Measurements from ENCODE around the gene MRPS16.

The MRPS16 gene

GRCh38 chr10:73207883-73208282, 44.6 kb downstream of the MRPS16 start:
- TF ChIP-seq, protein P1, sequence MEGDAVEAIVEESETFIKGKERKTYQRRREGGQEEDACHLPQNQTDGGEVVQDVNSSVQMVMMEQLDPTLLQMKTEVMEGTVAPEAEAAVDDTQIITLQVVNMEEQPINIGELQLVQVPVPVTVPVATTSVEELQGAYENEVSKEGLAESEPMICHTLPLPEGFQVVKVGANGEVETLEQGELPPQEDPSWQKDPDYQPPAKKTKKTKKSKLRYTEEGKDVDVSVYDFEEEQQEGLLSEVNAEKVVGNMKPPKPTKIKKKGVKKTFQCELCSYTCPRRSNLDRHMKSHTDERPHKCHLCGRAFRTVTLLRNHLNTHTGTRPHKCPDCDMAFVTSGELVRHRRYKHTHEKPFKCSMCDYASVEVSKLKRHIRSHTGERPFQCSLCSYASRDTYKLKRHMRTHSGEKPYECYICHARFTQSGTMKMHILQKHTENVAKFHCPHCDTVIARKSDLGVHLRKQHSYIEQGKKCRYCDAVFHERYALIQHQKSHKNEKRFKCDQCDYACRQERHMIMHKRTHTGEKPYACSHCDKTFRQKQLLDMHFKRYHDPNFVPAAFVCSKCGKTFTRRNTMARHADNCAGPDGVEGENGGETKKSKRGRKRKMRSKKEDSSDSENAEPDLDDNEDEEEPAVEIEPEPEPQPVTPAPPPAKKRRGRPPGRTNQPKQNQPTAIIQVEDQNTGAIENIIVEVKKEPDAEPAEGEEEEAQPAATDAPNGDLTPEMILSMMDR (IDR thresholded peaks at IDR 0.05): no peak

GRCh38 chr10:73206385-73206784, 46.1 kb downstream of the MRPS16 start:
- Histone ChIP-seq H3K9me3 (no peaks in the 10 kb centered on the region), H3K27me3 (no peaks in the 10 kb centered on the region), H3K27ac (no peak overlapping the region), H3K4me3 (ENCODE audit: low read depth in 1 of 2, low read length in 1 of 2) (no peak overlapping the region), H3K4me1 (ENCODE audit: control insufficient read depth in 1 of 2, insufficient read depth in 1 of 2, low read depth in 1 of 2, low read length in 1 of 2) (no peaks in the 10 kb centered on the region), H3K36me3 (peaks cover 31% of the 10 kb centered on the region)
- TF ChIP-seq, protein P1 (IDR thresholded peaks at IDR 0.05): no peak

More at GRCh38 chr10:73207883-73208282, 44.6 kb downstream of the MRPS16 start:
- no peak overlapping the region for H3K4me3 ChIP-seq (ENCODE audit: low read depth in 1 of 2, low read length in 1 of 2)
- peaks cover 27% of the 10 kb centered on the region for H3K36me3 ChIP-seq
- no peaks in the 10 kb centered on the region for H3K9me3 ChIP-seq
- H3K27ac ChIP-seq: no peak overlapping the region
- H3K4me1 ChIP-seq (ENCODE audit: control insufficient read depth in 1 of 2, insufficient read depth in 1 of 2, low read depth in 1 of 2, low read length in 1 of 2): no peaks in the 10 kb centered on the region
- H3K27me3 ChIP-seq: no peaks in the 10 kb centered on the region

GRCh38 chr10:73205890-73206289, 46.6 kb downstream of the MRPS16 start:
- no peaks in the 10 kb centered on the region for H3K4me1 ChIP-seq (ENCODE audit: control insufficient read depth in 1 of 2, insufficient read depth in 1 of 2, low read depth in 1 of 2, low read length in 1 of 2)
- TF ChIP-seq, protein P1 (IDR thresholded peaks at IDR 0.05): no peak
- no peak overlapping the region for H3K27ac ChIP-seq
- no peaks in the 10 kb centered on the region for H3K27me3 ChIP-seq
- no peak overlapping the region for H3K4me3 ChIP-seq (ENCODE audit: low read depth in 1 of 2, low read length in 1 of 2)
- H3K36me3 ChIP-seq: peaks cover 32% of the 10 kb centered on the region
- no peaks in the 10 kb centered on the region for H3K9me3 ChIP-seq

DNA sequence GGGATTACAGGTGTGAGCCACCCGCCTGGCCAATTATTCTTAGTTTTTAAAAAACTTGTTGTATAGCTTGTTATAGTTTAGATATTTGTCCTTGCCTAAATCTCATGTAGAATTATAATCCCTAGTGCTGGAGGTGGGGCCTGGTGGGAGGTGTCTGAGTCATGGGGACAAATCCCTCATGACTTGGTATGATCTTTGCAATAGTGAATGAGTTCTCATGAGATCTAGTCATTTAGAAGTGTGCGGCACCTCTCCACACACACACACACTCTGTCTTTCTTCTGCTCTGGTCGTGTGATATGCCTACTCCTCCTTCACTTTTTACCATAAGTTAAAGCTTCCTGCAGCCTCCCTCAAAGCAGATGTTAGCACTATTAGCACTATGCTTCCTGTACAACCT, 47.4 kb downstream of the MRPS16 start:
- no peak overlapping the region for H3K4me3 ChIP-seq (ENCODE audit: low read depth in 1 of 2, low read length in 1 of 2)
- no peak overlapping the region for H3K27ac ChIP-seq
- TF ChIP-seq, protein P1 (IDR thresholded peaks at IDR 0.05): no peak
- H3K4me1 ChIP-seq (ENCODE audit: control insufficient read depth in 1 of 2, insufficient read depth in 1 of 2, low read depth in 1 of 2, low read length in 1 of 2): no peaks in the 10 kb centered on the region
- H3K9me3 ChIP-seq: no peaks in the 10 kb centered on the region
- H3K27me3 ChIP-seq: no peaks in the 10 kb centered on the region
- H3K36me3 ChIP-seq: peaks cover 29% of the 10 kb centered on the region
